GM12892 (cell line): ENCODE data around the gene MAN1A2.
"Not testable (repeated sequence)": the region's sequence is repeated elsewhere in the genome, so short reads cannot be mapped to it uniquely, and the experiment has no call there.

Source experiments
- DNase-seq: peaks from one replicate; pipeline ENCODE4 v3.0.0; 2011; ENCODE audit not compliant: insufficient read length
- FAIRE-seq: peaks from 2 replicates; lab custom pipeline; 2011; peaks lifted over from hg19 to GRCh38; lab: Jason Lieb, UNC
- POLR2A ChIP-seq: IDR thresholded peaks from 2 replicates; pipeline ENCODE4 v1.6.1; 2011; ENCODE audit warnings: low read depth, low read length, control low read depth
- POLR2AphosphoS5 ChIP-seq: IDR thresholded peaks from 2 replicates; pipeline ENCODE4 v1.6.1; 2011; ENCODE audit warnings: low read depth, low read length, control low read depth
- TAF1 ChIP-seq: IDR thresholded peaks from 2 replicates; pipeline ENCODE4 v1.6.1; 2011; ENCODE audit warnings: low read depth, mild to moderate bottlenecking, control low read depth, low read length, borderline replicate concordance

The MAN1A2 gene

DNA sequence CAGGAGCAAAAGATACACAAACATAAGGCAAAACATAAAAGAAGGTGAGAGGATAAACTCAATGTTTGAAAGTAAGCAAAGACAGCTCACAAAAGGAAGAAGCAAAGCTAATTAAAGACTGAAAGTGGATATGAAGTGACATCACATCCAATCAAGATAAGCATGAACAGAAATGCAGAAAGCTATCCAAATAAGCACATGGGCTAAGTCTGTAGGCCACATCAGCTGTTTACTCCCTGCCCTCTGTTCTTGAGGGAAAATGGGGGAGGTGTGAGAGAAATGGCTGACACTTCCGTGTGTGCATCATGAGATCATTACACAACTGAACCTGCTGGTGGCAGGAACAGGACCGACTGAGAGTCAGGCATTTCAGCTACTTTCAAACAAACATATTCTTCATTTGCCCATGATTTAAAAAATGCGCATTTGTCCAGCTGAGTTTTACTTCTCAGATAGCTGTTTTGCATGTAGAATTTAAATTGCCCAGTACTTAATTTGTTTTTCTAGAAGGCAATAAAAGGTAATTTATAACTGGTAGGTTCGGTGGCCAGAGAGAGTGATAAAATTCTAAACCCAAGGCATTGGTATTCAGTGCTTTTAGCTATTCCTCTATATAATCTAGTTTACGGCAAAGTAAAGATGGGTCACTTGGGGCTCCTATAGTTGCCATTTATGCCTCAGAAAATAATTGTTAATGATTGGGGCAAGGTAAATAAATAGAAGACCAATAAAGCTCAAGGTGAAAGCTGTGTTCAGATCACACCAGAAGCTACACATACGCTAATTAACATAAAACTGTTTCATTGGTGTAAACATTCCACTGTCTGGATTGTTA lies 27.2 kb upstream of the MAN1A2 start:
- no peak for DNase-seq
- no peak for FAIRE-seq
- TF ChIP-seq POLR2AphosphoS5 (no peak), TAF1 (no peak), POLR2A (no peak)

DNA sequence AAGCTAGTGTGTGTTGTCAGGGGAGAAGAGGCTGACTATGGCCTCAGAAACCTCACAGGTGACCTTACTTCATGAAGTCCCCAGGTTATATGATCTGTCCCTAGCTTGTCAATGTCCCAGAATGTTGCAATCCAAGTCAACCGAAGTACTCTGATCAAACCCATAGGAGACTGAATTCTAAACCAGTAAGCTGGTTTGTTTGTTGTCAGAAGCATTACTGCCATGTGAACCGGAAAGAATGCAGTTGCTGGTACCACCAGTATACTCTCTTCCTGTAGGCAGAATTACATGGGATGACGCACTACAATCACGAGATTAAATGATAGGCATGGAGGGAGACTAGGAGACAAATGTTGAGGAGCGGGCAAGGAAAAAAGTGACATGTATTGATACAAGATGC lies 26.1 kb upstream of the MAN1A2 start:
- FAIRE-seq (no peak), DNase-seq (no peak)
- TF ChIP-seq TAF1 (no peak), POLR2A (no peak), POLR2AphosphoS5 (no peak)

DNA sequence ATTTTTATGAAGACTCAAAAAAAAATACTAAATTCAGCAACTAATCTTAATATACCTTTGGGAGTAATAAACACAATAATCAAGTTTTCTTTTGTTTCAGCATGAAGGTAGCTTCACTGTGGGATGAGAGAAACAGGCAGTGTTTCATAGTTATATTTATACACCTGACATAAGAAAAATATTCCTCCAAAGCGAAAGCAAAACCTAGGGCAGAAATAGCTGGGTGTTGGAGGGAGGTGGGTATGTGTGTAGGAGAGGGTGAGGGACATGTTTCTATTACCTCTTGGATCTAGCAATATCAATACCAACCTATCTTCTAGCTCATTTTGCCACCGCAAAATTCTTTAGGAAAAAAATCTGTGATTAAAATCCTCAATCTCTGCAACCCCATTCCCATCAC lies 24.9 kb upstream of the MAN1A2 start:
- FAIRE-seq: no peak
- no peak for TF ChIP-seq TAF1
- TF ChIP-seq POLR2A: no peak
- TF ChIP-seq POLR2AphosphoS5: no peak
- DNase-seq: no peak

DNA sequence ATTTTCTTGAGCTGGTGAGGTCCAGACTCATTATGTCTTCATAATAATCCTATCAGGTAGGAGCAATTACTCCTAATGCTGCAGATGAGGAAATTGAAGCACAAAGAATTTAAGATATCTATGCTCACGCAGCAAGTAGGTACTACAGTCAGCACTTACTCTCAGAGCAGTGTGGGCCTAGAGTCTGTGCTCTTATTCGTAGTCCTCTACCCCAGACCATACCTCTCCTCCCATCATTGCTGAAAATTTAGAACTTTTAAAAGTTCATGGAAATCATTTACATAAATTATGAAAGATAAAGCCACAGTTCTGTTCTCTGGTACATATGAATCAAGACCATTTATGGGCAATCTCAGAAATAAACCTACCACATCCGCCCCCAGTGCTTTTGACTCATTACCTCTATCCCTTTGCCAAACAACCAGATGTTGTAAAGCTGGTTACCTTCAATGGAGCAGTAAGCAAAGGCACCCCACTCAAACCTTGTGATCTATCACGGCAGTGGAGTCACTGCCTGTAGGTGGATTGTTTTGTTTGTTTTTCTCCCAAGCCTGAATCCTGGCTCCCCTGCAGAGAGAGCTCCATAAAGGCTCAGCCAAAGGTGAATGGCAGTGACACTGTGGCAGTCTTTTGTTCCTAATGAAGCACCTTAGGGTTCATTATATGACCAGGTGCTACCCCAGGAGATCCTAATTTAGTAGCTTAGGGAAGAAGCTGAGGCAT lies 20.9 kb upstream of the MAN1A2 start:
- TF ChIP-seq POLR2A: no peak
- no peak for TF ChIP-seq POLR2AphosphoS5
- FAIRE-seq: no peak
- no peak for DNase-seq

GRCh38 chr1:117347907-117348306 lies 19.3 kb upstream of the MAN1A2 start:
- no peak for TF ChIP-seq POLR2A
- no peak for TF ChIP-seq TAF1
- TF ChIP-seq POLR2AphosphoS5: no peak
- DNase-seq (no peak), FAIRE-seq (no peak)

DNA sequence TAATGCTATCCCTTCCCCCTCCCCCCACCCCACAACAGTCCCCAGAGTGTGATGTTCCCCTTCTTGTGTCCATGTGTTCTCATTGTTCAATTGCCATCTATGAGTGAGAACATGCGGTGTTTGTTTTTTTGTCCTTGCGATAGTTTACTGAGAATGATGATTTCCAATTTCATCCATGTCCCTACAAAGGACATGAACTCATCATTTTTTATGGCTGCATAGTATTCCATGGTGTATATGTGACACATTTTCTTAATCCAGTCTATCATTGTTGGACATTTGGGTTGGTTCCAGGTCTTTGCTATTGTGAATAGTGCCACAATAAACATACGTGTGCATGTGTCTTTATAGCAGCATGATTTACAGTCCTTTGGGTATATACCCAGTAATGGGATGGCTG lies 14.6 kb upstream of the MAN1A2 start:
- not testable (repeated sequence) for FAIRE-seq, DNase-seq

- FAIRE-seq, DNase-seq: not testable (repeated sequence)
Observed at GRCh38 chr1:117357833-117358603, 9.2 kb upstream of the MAN1A2 start.

GRCh38 chr1:117358604-117358887 lies 8.7 kb upstream of the MAN1A2 start:
- not testable (repeated sequence) for FAIRE-seq, DNase-seq

- DNase-seq: no peak
- TF ChIP-seq TAF1 (no peak), POLR2AphosphoS5 (no peak), POLR2A (no peak)
- no peak for FAIRE-seq
Observed at GRCh38 chr1:117359561-117360289, 7.5 kb upstream of the MAN1A2 start.

- FAIRE-seq (no peak), DNase-seq (no peak)
- TF ChIP-seq POLR2AphosphoS5: no peak
- TF ChIP-seq TAF1: no peak
- no peak for TF ChIP-seq POLR2A
Observed at GRCh38 chr1:117362986-117363385, 4.3 kb upstream of the MAN1A2 start.

DNA sequence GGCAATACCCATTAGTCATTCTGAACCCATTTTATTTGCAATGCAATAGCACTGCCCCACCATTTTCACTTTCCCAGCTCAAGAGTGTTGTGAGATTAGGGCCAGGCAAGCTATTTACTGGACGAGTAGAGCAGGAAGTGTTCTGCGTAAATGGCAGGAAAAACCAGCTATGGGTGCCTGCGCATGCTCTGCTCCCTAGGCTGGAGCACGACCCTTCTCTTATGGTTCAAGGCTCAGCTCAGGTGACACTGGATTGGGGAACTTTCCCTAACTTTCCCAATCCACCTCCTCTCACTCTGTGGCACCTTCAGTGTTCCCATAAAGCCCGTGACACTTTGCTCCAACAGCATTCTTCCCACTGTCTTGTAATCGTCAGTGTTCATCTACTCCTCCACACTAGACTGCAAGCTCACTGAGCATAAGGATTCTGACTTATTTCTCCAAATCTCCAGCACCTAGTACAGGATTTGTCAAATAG lies 3.6 kb upstream of the MAN1A2 start:
- FAIRE-seq (no peak), DNase-seq (no peak)
- no peak for TF ChIP-seq POLR2A
- no peak for TF ChIP-seq TAF1
- no peak for TF ChIP-seq POLR2AphosphoS5
